Choroid plexus epithelial cell (primary cell): Measurements from ENCODE around the gene PNPLA4.

Experiments
- DNase-seq: peaks from one replicate; pipeline ENCODE4 v3.0.0-alpha.2; 2010; ENCODE audit warnings: low read depth
- H3K4me3 ChIP-seq: 2 replicates; pipeline ENCODE4 v1.5.1; 2011; ENCODE audit warnings: low read depth, mild to moderate bottlenecking, control low read depth, low read length, moderate library complexity
- TF ChIP-seq, protein P1 (sequence below): conservative IDR thresholded peaks from 2 replicates; pipeline ENCODE4 v1.5.1; 2011; ENCODE audit warnings: low read depth, mild to moderate bottlenecking, control low read depth, inconsistent platforms, low read length, moderate library complexity

PNPLA4 gene

DNA sequence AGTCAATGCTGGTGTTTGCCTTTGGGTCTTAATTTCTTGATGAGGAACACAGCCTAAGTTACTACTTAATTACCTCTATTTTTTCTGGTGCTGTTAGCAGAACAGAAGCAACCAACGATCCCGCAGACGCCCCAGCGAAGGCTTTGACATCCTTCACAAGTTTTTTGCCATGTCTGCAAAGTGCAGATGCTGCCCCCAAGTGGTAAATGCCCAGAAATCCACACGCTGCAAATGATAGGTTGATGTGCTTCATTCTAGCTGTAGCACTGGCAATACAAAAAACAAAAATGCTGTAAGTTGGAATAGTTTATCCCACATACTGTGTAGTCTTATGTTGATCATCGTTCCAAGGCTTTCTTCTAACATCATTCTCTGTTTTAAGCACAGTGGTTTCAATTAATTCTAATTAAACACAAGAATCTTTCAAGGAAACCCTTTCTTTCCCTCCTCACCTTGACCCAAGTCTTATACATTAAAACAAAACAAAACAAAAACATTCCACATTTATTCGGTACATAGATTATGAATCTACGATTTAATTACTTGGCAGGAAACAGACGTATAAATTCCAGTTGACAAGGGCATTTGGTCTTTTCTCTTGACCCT is 1.2 kb downstream of the PNPLA4 start:
- TF ChIP-seq, protein P1, sequence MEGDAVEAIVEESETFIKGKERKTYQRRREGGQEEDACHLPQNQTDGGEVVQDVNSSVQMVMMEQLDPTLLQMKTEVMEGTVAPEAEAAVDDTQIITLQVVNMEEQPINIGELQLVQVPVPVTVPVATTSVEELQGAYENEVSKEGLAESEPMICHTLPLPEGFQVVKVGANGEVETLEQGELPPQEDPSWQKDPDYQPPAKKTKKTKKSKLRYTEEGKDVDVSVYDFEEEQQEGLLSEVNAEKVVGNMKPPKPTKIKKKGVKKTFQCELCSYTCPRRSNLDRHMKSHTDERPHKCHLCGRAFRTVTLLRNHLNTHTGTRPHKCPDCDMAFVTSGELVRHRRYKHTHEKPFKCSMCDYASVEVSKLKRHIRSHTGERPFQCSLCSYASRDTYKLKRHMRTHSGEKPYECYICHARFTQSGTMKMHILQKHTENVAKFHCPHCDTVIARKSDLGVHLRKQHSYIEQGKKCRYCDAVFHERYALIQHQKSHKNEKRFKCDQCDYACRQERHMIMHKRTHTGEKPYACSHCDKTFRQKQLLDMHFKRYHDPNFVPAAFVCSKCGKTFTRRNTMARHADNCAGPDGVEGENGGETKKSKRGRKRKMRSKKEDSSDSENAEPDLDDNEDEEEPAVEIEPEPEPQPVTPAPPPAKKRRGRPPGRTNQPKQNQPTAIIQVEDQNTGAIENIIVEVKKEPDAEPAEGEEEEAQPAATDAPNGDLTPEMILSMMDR, result peak; percentile 82
- no peak overlapping the region for H3K4me3 ChIP-seq
- DNase-seq, result peak; percentile 82

DNA sequence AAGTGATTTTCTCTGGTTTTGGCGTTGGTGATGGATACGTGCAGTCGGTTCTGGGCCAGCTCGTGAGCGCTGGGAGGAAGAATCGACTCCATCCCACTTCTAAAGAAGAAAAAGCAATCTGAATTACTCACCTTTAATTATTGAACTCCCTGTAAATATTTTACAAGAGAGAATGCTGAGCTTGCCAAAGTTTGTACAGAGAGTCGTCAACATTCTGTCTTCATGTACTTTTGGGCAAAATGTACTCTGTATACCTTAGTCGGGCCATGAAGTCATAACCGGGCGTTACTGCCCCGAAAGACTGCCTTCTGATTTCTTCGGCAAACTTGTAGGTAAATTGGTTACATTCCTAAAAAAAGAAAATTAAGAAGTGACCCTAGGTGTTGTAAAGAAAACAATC is 5.5 kb downstream of the PNPLA4 start:
- H3K4me3 ChIP-seq, result no peak overlapping the region
- TF ChIP-seq, protein P1, result no peak
- no peak for DNase-seq

- no peak for DNase-seq
- H3K4me3 ChIP-seq, result no peak overlapping the region
- TF ChIP-seq, protein P1, result no peak
Measured at GRCh38 chrX:7908821-7909220, 18.4 kb downstream of the PNPLA4 start.

DNA sequence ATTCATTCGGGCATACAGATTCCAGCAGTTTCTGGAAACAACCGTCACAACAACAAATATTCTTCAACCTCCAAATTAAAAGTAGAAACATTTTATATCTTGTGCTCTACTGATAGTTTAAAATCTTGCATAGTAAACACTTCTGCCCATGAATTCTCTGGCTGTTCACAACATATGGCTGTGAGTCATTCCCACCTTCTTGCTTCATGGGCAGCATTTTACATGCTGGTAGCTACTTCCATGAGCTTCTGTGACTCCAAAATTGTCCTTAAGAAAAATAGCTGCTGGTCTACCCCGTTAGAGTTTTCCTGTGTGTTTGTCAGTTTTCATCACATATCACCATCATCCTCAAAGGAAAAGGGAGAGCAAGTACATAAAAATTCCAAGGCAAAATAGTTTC is 22.7 kb downstream of the PNPLA4 start:
- no peak overlapping the region for H3K4me3 ChIP-seq
- TF ChIP-seq, protein P1, result no peak
- DNase-seq, result peak; percentile 34

- H3K4me3 ChIP-seq, result no peak overlapping the region
- DNase-seq, result peak; percentile 0
- TF ChIP-seq, protein P1, result no peak
Measured at GRCh38 chrX:7891928-7892327, 35.3 kb downstream of the PNPLA4 start.

- H3K4me3 ChIP-seq, result no peak overlapping the region
- peak; percentile 1 for DNase-seq
- TF ChIP-seq, protein P1, result no peak
Measured at GRCh38 chrX:7889680-7890079, 37.5 kb downstream of the PNPLA4 start.

DNA sequence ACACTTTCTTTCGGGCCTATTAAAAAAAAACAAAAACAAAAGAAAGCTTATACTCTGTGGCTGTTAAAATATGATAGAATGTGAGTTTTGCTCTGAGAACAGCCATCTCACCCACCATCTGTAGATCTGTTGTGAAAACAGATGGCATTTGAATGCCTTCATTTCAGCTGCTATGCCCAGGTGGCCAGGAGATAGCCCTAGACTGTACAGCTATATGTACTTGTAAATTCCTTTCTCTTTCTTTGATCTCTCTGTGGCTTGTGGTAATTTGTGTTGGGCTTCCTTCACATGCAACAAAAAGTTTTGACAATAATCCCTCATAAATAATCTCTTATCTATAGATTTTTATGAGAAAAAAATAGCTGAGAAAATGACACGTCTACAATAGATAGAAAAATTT is 38.1 kb downstream of the PNPLA4 start:
- TF ChIP-seq, protein P1, result no peak
- DNase-seq, result no peak
- no peak overlapping the region for H3K4me3 ChIP-seq
